ENCODE results near the gene FAM229A. TPM values are rescaled to one million over a fixed set of nuclear protein-coding genes. Genes with fewer than 3 reads are reported as not detected.

Gene FAM229A
- total and polyA plus RNA-seq, 9 of the 15 experiments (the other 6 are each of a cell fraction or from before 2014, with no cell fraction given) = 0.04 to 21.6 (median 7.4) TPM

DNA sequence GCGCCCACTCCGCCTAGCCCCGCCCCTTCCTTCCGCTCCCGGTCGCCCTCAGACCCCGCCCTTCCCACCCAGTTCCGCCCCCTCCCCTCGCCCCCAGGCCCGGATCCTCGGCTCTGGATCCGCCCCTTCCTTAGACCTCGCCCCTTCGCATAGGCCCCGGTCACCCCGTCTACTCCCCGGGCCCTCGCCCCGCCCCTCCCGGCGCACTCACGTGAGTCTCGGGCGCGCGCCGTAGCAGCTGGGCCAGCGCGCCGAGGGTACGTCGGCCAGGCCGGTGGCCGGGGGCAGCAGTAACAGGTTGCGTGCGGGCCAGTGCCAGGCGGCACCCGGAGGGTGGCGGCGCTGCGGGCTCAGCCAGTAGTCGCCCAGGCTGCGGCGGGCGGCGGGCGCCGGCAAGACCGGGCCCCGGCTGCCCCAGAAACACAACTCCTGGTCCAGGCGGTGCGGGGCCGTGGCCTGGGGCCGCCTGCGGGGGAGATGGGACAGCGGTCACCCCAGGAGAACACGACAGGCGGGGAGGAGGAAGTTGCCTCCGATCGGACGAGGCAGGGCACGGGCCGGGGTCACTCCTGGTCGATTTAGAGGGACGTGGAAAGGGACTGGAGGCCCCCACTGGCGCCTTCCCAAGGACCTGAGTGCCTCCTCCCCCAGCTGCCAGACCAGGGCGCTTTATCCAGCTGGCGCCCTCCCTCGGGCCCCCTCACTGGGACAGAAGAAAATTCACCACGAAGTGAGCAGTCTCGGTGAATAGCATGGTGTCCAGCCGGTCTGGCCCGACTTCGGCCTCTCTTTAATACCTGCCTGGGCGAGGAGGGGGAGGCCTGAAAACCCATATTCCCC lies 10.7 kb downstream of the FAM229A start (continued):
- TF ChIP-seq HNRNPL (IDR thresholded peaks at IDR 0.05; ENCODE audit: low read depth, low read length) (peak; percentile 82; the same call in 1 of the 2 replicates), KLF1 (tag; IDR thresholded peaks at IDR 0.05) (peak; percentile 59; the same call in 1 of the 2 replicates), ZNF655 (CRISPR knock-in tag; IDR thresholded peaks at IDR 0.05) (no peak), ZNF785 (CRISPR knock-in tag; IDR thresholded peaks at IDR 0.05) (no peak), NR2C2 (CRISPR knock-in tag; IDR thresholded peaks at IDR 0.05) (0 out of 2 replicates have a peak, but pooled peaks have one; percentile 41), NR2C2 (tag; IDR thresholded peaks at IDR 0.05) (peak; percentile 75; the same call in 1 of the 2 replicates), EP400 (IDR thresholded peaks at IDR 0.05) (no peak), RAD21 (CRISPR knock-in tag; conservative IDR thresholded peaks at IDR 0.05 in 1 of 2, IDR thresholded peaks at IDR 0.05 in 1 of 2) (no peak), ZBTB33 (CRISPR knock-in tag; IDR thresholded peaks at IDR 0.05) (peak; percentile 35), RCOR1 (IDR thresholded peaks at IDR 0.05; ENCODE audit: borderline replicate concordance in 1 of 2, low read depth in 2 of 2, low read length in 2 of 2) (0 out of 4 replicates have a peak, but pooled peaks of 1 of the 2 experiments have one; percentile 29), NFE2L1 (tag; IDR thresholded peaks at IDR 0.05; ENCODE audit: borderline replicate concordance, low read depth) (no peak), KLF6 (CRISPR knock-in tag; IDR thresholded peaks at IDR 0.05; ENCODE audit: borderline replicate concordance) (no peak), U2AF2 (optimal IDR thresholded peaks at IDR 0.05; ENCODE audit: low read depth, low read length) (no peak), SMARCC2 (IDR thresholded peaks at IDR 0.05; ENCODE audit: low read depth) (no peak), ZNF79 (CRISPR knock-in tag; IDR thresholded peaks at IDR 0.05; ENCODE audit: low read depth) (no peak)
- TF ChIP-seq, protein P1, sequence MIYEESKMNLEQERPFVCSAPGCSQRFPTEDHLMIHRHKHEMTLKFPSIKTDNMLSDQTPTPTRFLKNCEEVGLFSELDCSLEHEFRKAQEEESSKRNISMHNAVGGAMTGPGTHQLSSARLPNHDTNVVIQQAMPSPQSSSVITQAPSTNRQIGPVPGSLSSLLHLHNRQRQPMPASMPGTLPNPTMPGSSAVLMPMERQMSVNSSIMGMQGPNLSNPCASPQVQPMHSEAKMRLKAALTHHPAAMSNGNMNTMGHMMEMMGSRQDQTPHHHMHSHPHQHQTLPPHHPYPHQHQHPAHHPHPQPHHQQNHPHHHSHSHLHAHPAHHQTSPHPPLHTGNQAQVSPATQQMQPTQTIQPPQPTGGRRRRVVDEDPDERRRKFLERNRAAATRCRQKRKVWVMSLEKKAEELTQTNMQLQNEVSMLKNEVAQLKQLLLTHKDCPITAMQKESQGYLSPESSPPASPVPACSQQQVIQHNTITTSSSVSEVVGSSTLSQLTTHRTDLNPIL (CRISPR knock-in tag; IDR thresholded peaks at IDR 0.05) = no peak
- TF ChIP-seq, protein P2, sequence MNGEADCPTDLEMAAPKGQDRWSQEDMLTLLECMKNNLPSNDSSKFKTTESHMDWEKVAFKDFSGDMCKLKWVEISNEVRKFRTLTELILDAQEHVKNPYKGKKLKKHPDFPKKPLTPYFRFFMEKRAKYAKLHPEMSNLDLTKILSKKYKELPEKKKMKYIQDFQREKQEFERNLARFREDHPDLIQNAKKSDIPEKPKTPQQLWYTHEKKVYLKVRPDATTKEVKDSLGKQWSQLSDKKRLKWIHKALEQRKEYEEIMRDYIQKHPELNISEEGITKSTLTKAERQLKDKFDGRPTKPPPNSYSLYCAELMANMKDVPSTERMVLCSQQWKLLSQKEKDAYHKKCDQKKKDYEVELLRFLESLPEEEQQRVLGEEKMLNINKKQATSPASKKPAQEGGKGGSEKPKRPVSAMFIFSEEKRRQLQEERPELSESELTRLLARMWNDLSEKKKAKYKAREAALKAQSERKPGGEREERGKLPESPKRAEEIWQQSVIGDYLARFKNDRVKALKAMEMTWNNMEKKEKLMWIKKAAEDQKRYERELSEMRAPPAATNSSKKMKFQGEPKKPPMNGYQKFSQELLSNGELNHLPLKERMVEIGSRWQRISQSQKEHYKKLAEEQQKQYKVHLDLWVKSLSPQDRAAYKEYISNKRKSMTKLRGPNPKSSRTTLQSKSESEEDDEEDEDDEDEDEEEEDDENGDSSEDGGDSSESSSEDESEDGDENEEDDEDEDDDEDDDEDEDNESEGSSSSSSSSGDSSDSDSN (IDR thresholded peaks at IDR 0.05; ENCODE audit: borderline replicate concordance in 1 of 2, low read depth in 2 of 2, low read length in 2 of 2) = no peak; a peak in 1 of 4 replicates

All from K562 (cell line).